DMS79 treated with DMSO at 0.1 percent for 48 hours (cell line): ENCODE results near the gene ZNF664.

ENCODE experiments used
- DNase-seq: peaks from one replicate; lab custom pipeline; 2025; lab: John Stamatoyannopoulos, UW

Gene ZNF664

GRCh38 chr12:124010687-124011086, 37.7 kb downstream of the ZNF664 start:
- no peak for DNase-seq

GRCh38 chr12:124011435-124012115, 38.6 kb downstream of the ZNF664 start:
- DNase-seq, result no peak

- no peak for DNase-seq
Observed at GRCh38 chr12:124013073-124013472, 40.1 kb downstream of the ZNF664 start.

GRCh38 chr12:124015494-124016461, 42.8 kb downstream of the ZNF664 start:
- no peak for DNase-seq

- DNase-seq, result no peak
Observed at GRCh38 chr12:124017064-124017463, 44.0 kb downstream of the ZNF664 start.

- DNase-seq, result no peak
Observed at GRCh38 chr12:124018539-124018938, 45.5 kb downstream of the ZNF664 start.

- DNase-seq, result no peak
Observed at GRCh38 chr12:124019115-124019514, 46.1 kb downstream of the ZNF664 start.

- no peak for DNase-seq
Observed at GRCh38 chr12:124020514-124020949, 47.5 kb downstream of the ZNF664 start.

GRCh38 chr12:124021007-124021406, 48.0 kb downstream of the ZNF664 start:
- DNase-seq, result no peak

- no peak for DNase-seq
Observed at GRCh38 chr12:124022161-124022560, 49.1 kb downstream of the ZNF664 start.

- DNase-seq, result no peak
Observed at GRCh38 chr12:124024263-124024678, 51.3 kb downstream of the ZNF664 start.

- DNase-seq, result no peak
Observed at GRCh38 chr12:124024776-124025175, 51.8 kb downstream of the ZNF664 start.

GRCh38 chr12:124025661-124026060, 52.6 kb downstream of the ZNF664 start:
- DNase-seq, result no peak

GRCh38 chr12:124026755-124027745, 54.0 kb downstream of the ZNF664 start:
- no peak for DNase-seq

GRCh38 chr12:124027753-124028554, 54.9 kb downstream of the ZNF664 start:
- DNase-seq, result no peak

GRCh38 chr12:124028555-124028925, 55.5 kb downstream of the ZNF664 start:
- peak; percentile 14 for DNase-seq

GRCh38 chr12:124030008-124030407, 57.0 kb downstream of the ZNF664 start:
- no peak for DNase-seq

- no peak for DNase-seq
Observed at GRCh38 chr12:124030510-124030909, 57.5 kb downstream of the ZNF664 start.

GRCh38 chr12:124031058-124031457, 58.0 kb downstream of the ZNF664 start:
- no peak for DNase-seq

- DNase-seq, result peak; percentile 27
Observed at GRCh38 chr12:124032265-124032886, 59.4 kb downstream of the ZNF664 start.

GRCh38 chr12:124033859-124034258, 60.8 kb downstream of the ZNF664 start:
- no peak for DNase-seq
